B cell (primary cell): ENCODE measurements around the gene RAB39A. TPM values are rescaled to one million over a fixed set of nuclear protein-coding genes. Genes with fewer than 3 reads are reported as not detected.

Experiments
- ATAC-seq: fragments of 200-7000 bp; cut with Tn5 transposase; one replicate; pipeline ENCODE4 v1.10.0; 2021; ENCODE audit warnings: low read depth, mild to moderate bottlenecking, moderate number of reproducible peaks, moderate library complexity
- CTCF ChIA-PET: fragments of 350-600 bp; sonication (Branson Sonifier 250); formaldehyde crosslinking; loops from one replicate; lab custom pipeline; 2021; ENCODE audit warnings: antibody characterized with exemption, inconsistent platforms; lab: Charles Lee
- POLR2A ChIA-PET: fragments of 350-600 bp; sonication (Branson Sonifier 250); formaldehyde crosslinking; loops from one replicate; lab custom pipeline; 2021; ENCODE audit warnings: antibody characterized with exemption; lab: Charles Lee
- DNase-seq: peaks from one replicate; pipeline ENCODE4 v3.0.0; 2013
- H2AFZ ChIP-seq: 2 replicates; pipeline ENCODE4 v1.6.1; 2012; ENCODE audit warnings: mild to moderate bottlenecking, low read depth, low read length; ENCODE audit not compliant: insufficient read depth, poor library complexity, severe bottlenecking
- H3K27ac ChIP-seq, 2 donors: 1 replicate in 1 of 2; 2 replicates in 1 of 2; pipeline ENCODE4 v1.5.1; 2012 to 2013; ENCODE audit warnings: low read length in 2 of 2, mild to moderate bottlenecking in 2 of 2, moderate library complexity in 1 of 2
- H3K27me3 ChIP-seq, 4 experiments: fragments of 200-600 bp in 1 of 4; sonication (generic) in 1 of 4; replicated peaks in 1 of 4; 1 replicate in 2 of 4; 2 replicates in 2 of 4; pipeline versions ENCODE4 v1.6.1 to v1.7.0; 2013 to 2016; ENCODE audit warnings: low read length in 3 of 4, mild to moderate bottlenecking in 2 of 4, mixed read lengths in 1 of 4, moderate library complexity in 1 of 4; ENCODE audit not compliant: insufficient read depth in 4 of 4, control insufficient read depth in 3 of 4; ENCODE audit errors: control extremely low read depth in 1 of 4
- H3K36me3 ChIP-seq, 2 experiments: replicated peaks in 1 of 2; 1 replicate in 1 of 2; 2 replicates in 1 of 2; pipeline versions ENCODE4 v1.6.1 to v1.7.1; 2013; ENCODE audit warnings: low read length in 1 of 2; ENCODE audit not compliant: insufficient read depth in 2 of 2, control insufficient read depth in 1 of 2; ENCODE audit errors: control extremely low read depth in 1 of 2, extremely low read depth in 1 of 2
- H3K4me1 ChIP-seq, 2 donors: fragments of 200-600 bp in 1 of 2; sonication (generic) in 1 of 2; 1 replicate in 1 of 2; 2 replicates in 1 of 2; pipeline versions ENCODE4 v1.5.1 to v1.6.1; 2013 to 2017; ENCODE audit warnings: low read length in 2 of 2; ENCODE audit not compliant: control insufficient read depth in 2 of 2, insufficient read depth in 2 of 2
- H3K4me2 ChIP-seq: replicated peaks from 2 replicates; pipeline ENCODE3; 2012; ENCODE audit warnings: mild to moderate bottlenecking, low read depth, low read length; ENCODE audit not compliant: poor library complexity, severe bottlenecking
- H3K4me3 ChIP-seq, 5 experiments: fragments of 200-600 bp in 1 of 5; sonication (generic) in 1 of 5; 1 replicate in 3 of 5; 2 replicates in 2 of 5; pipeline versions ENCODE4 v1.5.1 to v1.7.0; 2011 to 2016; ENCODE audit warnings: low read length in 4 of 5, mild to moderate bottlenecking in 4 of 5, low read depth in 2 of 5, control low read depth in 1 of 5, moderate library complexity in 1 of 5; ENCODE audit not compliant: insufficient read depth in 1 of 5; ENCODE audit errors: control extremely low read depth in 1 of 5, extremely low read depth in 1 of 5
- H3K79me2 ChIP-seq: fragments of 200-600 bp; sonication (generic); one replicate; pipeline ENCODE4 v1.6.0; 2016; ENCODE audit warnings: low read length; ENCODE audit not compliant: control insufficient read depth, insufficient read depth
- H3K9ac ChIP-seq: fragments of 200-600 bp; sonication (generic); 2 replicates; pipeline ENCODE4 v1.6.1; 2017; ENCODE audit warnings: mild to moderate bottlenecking, low read length, moderate library complexity
- H3K9me3 ChIP-seq, 3 donors: one replicate each; pipeline versions ENCODE4 v1.6.1 to v1.7.1; 2013; ENCODE audit warnings: low read length in 2 of 3; ENCODE audit not compliant: control insufficient read depth in 2 of 3, insufficient read depth in 1 of 3; ENCODE audit errors: control extremely low read depth in 1 of 3
- H4K20me1 ChIP-seq: 2 replicates; pipeline ENCODE4 v1.6.0; 2012; ENCODE audit warnings: mild to moderate bottlenecking, low read length; ENCODE audit not compliant: insufficient read depth, control insufficient read depth, poor library complexity, severe bottlenecking
- H3K27ac Mint-ChIP-seq: one replicate; pipeline ENCODE4 v1.8.0; 2021; ENCODE audit warnings: mixed read lengths
- H3K27me3 Mint-ChIP-seq: one replicate; pipeline ENCODE4 v1.8.0; 2021; ENCODE audit warnings: mixed read lengths
- H3K4me1 Mint-ChIP-seq: one replicate; pipeline ENCODE4 v1.8.0; 2021; ENCODE audit warnings: mixed read lengths
- H3K4me3 Mint-ChIP-seq: one replicate; pipeline ENCODE4 v1.8.0; 2021; ENCODE audit warnings: mixed read lengths
- H3K9me3 Mint-ChIP-seq: one replicate; pipeline ENCODE4 v1.8.0; 2022; ENCODE audit warnings: mixed read lengths; ENCODE audit not compliant: insufficient read depth
- EZH2 ChIP-seq: IDR thresholded peaks from 2 replicates; pipeline ENCODE4 v1.6.1; 2012; ENCODE audit warnings: borderline replicate concordance, low read depth, mild to moderate bottlenecking, moderate library complexity, low read length; ENCODE audit not compliant: insufficient read depth, poor library complexity, severe bottlenecking
- WGBS: methylation state at CpG from one replicate; pipeline ENCODE4 v1.1.5; 2013; ENCODE audit warnings: missing lambda C conversion rate; ENCODE audit not compliant: insufficient coverage; 5-methylcytosine and 5-hydroxymethylcytosine counted together
- intact Hi-C: fragments of 100-400 bp; cut with micrococcal nuclease; formaldehyde crosslinking; loops from one replicate; pipeline ENCODE4 v1.10.0; 2022
- polyA plus RNA-seq: library from polyadenylated mRNA; depleted of rRNA; stranded (reverse); fragments of >200 nt; gene quantifications from 2 replicates; pipeline ENCODE4 v1.2.3, GENCODE V29; 2012
- total RNA-seq, 2 donors: library from RNA; stranded (reverse); fragments of 120-200 nt in 1 of 2; gene quantifications; 1 replicate in 1 of 2; 2 replicates in 1 of 2; pipeline versions ENCODE4 v1.2.3 to v1.2.4, GENCODE V29; 2013 to 2022
- TF ChIP-seq, protein P1 (sequence below): fragments of 200-600 bp; IDR thresholded peaks from one replicate; pipeline ENCODE4 v1.8.0; 2022; ENCODE audit warnings: antibody characterized with exemption, mild to moderate bottlenecking

RAB39A gene
- total and polyA plus RNA-seq, 2 donors (not counting 1 experiment from before 2014, with no cell fraction given), result 1.3 to 2.4 TPM

DNA sequence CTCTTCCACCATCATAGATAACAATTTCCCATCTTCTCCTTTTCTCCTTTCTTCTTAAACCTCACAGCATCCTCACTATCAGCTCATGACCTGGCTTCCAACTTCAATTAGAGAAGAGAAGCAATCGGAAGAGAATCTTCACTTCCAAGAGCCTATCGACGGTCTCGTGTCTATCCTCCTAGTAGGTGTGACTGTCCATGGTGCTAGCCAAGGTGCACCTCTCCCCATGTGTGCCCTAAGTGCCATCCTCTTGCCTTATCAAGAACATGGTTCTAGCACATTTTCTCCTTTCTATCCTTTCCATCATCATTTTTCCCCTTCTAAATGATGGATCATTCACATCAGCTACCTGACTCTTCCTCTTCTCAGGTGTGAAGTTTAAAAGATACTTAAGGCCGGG is 75.4 kb downstream of the RAB39A start:
- H3K4me1 Mint-ChIP-seq, result peaks cover 7% of the 10 kb centered on the region
- no peaks in the 10 kb centered on the region for H3K9me3 ChIP-seq
- no peak overlapping the region for H3K9ac ChIP-seq
- H3K27me3 ChIP-seq, result no peaks in the 10 kb centered on the region
- no peak overlapping the region for H3K4me3 Mint-ChIP-seq
- H3K27me3 Mint-ChIP-seq, result no peaks in the 10 kb centered on the region
- ChIA-PET CTCF (no interaction called here), POLR2A (no interaction called here)
- H3K4me2 ChIP-seq, result no peak overlapping the region
- H3K36me3 ChIP-seq, result no peaks in the 10 kb centered on the region
- TF ChIP-seq, protein P1, sequence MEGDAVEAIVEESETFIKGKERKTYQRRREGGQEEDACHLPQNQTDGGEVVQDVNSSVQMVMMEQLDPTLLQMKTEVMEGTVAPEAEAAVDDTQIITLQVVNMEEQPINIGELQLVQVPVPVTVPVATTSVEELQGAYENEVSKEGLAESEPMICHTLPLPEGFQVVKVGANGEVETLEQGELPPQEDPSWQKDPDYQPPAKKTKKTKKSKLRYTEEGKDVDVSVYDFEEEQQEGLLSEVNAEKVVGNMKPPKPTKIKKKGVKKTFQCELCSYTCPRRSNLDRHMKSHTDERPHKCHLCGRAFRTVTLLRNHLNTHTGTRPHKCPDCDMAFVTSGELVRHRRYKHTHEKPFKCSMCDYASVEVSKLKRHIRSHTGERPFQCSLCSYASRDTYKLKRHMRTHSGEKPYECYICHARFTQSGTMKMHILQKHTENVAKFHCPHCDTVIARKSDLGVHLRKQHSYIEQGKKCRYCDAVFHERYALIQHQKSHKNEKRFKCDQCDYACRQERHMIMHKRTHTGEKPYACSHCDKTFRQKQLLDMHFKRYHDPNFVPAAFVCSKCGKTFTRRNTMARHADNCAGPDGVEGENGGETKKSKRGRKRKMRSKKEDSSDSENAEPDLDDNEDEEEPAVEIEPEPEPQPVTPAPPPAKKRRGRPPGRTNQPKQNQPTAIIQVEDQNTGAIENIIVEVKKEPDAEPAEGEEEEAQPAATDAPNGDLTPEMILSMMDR, result no peak
- no peak for TF ChIP-seq EZH2
- H3K9me3 Mint-ChIP-seq, result no peaks in the 10 kb centered on the region
- intact Hi-C loops, result no loop called here
- no peak for DNase-seq
- H4K20me1 ChIP-seq, result no peaks in the 10 kb centered on the region
- H3K27ac Mint-ChIP-seq, result no peak overlapping the region
- H3K4me3 ChIP-seq, result no peak overlapping the region
- WGBS, result 88% methylated on average over 5 of the region's 5 CpGs
- ATAC-seq, result no peak
- H3K4me1 ChIP-seq, result peaks cover 3 to 4% of the 10 kb centered on the region in 2 donors
- H3K79me2 ChIP-seq, result no peaks in the 10 kb centered on the region
- no peak overlapping the region for H2AFZ ChIP-seq
- no peak overlapping the region for H3K27ac ChIP-seq

DNA sequence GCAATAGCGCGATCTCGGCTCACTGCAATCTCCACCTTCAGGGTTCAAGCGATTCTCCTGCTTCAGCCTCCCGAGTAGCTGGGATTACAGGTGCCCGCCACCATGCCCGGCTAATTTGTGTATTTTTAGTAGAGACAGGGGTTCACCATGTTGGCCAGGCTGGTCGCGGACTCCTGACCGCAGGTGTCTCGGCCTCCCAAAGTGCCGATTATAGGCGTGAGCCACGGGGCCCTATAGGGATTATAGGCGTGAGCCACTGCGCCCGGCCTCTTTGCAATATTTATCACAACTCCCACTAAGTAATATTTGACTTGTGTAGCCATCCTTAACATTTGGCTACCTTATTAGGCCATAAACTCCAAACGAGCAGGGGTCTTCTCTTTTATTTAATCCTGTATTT is 79.6 kb downstream of the RAB39A start:
- whole genome bisulfite sequencing, result 97% methylated on average over 6 of the region's 18 CpGs
- TF ChIP-seq, protein P1, result no peak
- no peak for TF ChIP-seq EZH2
- Histone ChIP-seq H3K4me1 (peaks cover 18 to 20% of the 10 kb centered on the region in 2 donors), H3K9me3 (no peaks in the 10 kb centered on the region), H4K20me1 (peaks cover 3% of the 10 kb centered on the region), H3K4me2 (no peak overlapping the region), H3K9ac (no peak overlapping the region), H3K27ac (no peak overlapping the region), H3K4me3 (no peak overlapping the region), H2AFZ (no peak overlapping the region), H3K36me3 (no peaks in the 10 kb centered on the region), H3K27me3 (no peaks in the 10 kb centered on the region), H3K79me2 (peaks cover 42% of the 10 kb centered on the region)
- H3K27me3 Mint-ChIP-seq, result no peaks in the 10 kb centered on the region
- intact Hi-C loops, result loop anchor here (2.0 to 5.0 kb wide), 8 partner anchors 113 to 1986 kb away; partner anchors contain the start of genes ACAT1, ALKBH8, ATM and C11orf65
- ATAC-seq (no peak), DNase-seq (no peak)
- H3K4me1 Mint-ChIP-seq, result peaks cover 26% of the 10 kb centered on the region
- no peak overlapping the region for H3K27ac Mint-ChIP-seq
- ChIA-PET CTCF (interaction anchor here (0.7 to 2.3 kb wide), 3 partner anchors 462 to 640 kb away, joined by 3 to 10 read pairs (median 4); no protein-coding TSS in a partner anchor), POLR2A (interaction anchor here (0.7 kb wide), 1 partner anchor 117 kb away, joined by 3 read pairs; no protein-coding TSS in a partner anchor)
- peak overlapping the region; percentile 34 for H3K4me3 Mint-ChIP-seq
- no peaks in the 10 kb centered on the region for H3K9me3 Mint-ChIP-seq
